ENCODE data around the gene MADD. TPM values are rescaled to one million over a fixed set of nuclear protein-coding genes. Genes with fewer than 3 reads are reported as not detected.

The MADD gene
- total and polyA plus RNA-seq, 11 donors = 22.6 to 60.6 (median 40.2) TPM

DNA sequence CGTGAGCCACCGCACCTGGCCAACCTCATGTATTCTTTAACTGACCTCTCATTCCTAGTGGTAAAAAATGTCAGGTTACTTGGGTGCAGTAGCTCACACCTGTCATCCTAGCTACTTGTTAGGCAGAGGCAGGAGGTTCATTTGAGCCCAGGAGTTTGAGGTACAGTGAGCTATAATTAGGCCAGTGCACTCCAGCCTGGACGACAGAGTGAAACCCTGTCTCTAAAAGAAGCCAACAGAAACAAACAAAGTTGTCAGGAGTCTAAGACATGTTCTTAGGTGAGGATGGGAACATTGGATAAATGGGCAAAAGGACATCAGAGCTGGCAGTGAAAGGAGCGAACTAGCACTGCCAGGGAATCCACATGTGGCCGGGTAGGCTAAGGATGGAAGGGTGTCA is 18.1 kb downstream of the MADD start:
- peaks cover 4 to 100% (median 99%) of the 10 kb centered on the region in 9 donors for H3K36me3 ChIP-seq
- WGBS, 4 donors = 60 to 66% (median 63%) methylated on average over 5 of the region's 5 CpGs
- intact Hi-C loops (cut with DNase I) = loop anchor here in 3 of 10 donors (2.0 to 5.0 kb wide), 4 partner anchors 17 to 69 kb away; partner anchors contain the start of gene MYBPC3 (in 1 of the 3)
- peak in 2 of 5 donors; percentile 46 to 49 for DNase-seq
- TF ChIP-seq POLR2A (IDR thresholded peaks at IDR 0.05) (no peak), CTCF (IDR thresholded peaks at IDR 0.05) (no peak)
- H3K9me3 ChIP-seq = no peaks in the 10 kb centered on the region
- H3K4me3 ChIP-seq = no peak overlapping the region
- no peaks in the 10 kb centered on the region for H3K27me3 ChIP-seq
- H3K27ac ChIP-seq = peak overlapping the region; percentile 8 to 85 (median 73)
- H3K4me1 ChIP-seq = peaks cover 0 to 39% (median 5%) of the 10 kb centered on the region in 12 donors
- ATAC-seq = peak; percentile 75 to 87 (median 80)

DNA sequence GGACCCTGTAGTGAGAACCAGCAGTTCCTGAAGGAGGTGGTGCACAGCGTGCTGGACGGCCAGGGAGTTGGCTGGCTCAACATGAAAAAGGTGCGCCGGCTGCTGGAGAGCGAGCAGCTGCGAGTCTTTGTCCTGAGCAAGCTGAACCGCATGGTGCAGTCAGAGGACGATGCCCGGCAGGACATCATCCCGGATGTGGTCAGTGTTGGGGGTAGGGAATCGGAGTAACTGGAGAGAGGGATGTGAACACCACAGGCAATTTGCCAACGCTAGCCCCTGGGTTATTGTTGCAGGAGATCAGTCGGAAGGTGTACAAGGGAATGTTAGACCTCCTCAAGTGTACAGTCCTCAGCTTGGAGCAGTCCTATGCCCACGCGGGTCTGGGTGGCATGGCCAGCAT is 19.9 kb downstream of the MADD start:
- DNase-seq = no peak
- 93 to 95% (median 94%) methylated on average over 15 of the region's 15 CpGs for WGBS, 4 donors

GRCh38 chr11:47295385-47295784 is 25.5 kb downstream of the MADD start:
- ATAC-seq = no peak
- intact Hi-C loops (cut with DNase I) = no loop called here
- Histone ChIP-seq H3K36me3 (peaks cover 0 to 100% (median 99%) of the 10 kb centered on the region in 9 donors), H3K4me1 (no peaks in the 10 kb centered on the region), H3K27ac (no peak overlapping the region), H3K9me3 (peaks cover 0 to 20% (median 10%) of the 10 kb centered on the region in 12 donors), H3K27me3 (no peaks in the 10 kb centered on the region), H3K4me3 (no peak overlapping the region)
- no peak for DNase-seq
- 88 to 98% (median 97%) methylated on average over 5 of the region's 5 CpGs for WGBS, 4 donors
- TF ChIP-seq CTCF (IDR thresholded peaks at IDR 0.05) (no peak), POLR2A (IDR thresholded peaks at IDR 0.05) (no peak)

More for the DNA sequence above, 19.9 kb downstream of the MADD start:
- Histone ChIP-seq H3K4me3 (no peak overlapping the region), H3K27me3 (no peaks in the 10 kb centered on the region), H3K36me3 (peaks cover 0 to 100% (median 98%) of the 10 kb centered on the region in 9 donors), H3K27ac (no peak overlapping the region), H3K9me3 (no peaks in the 10 kb centered on the region), H3K4me1 (peaks cover 0 to 39% (median 5%) of the 10 kb centered on the region in 12 donors)
- intact Hi-C loops (cut with DNase I) = loop anchor here in 3 of 10 donors (2.0 to 5.0 kb wide), 4 partner anchors 15 to 67 kb away; partner anchors contain the start of gene MYBPC3 (in 1 of the 3)
- no peak for ATAC-seq
- TF ChIP-seq CTCF (IDR thresholded peaks at IDR 0.05) (no peak), POLR2A (IDR thresholded peaks at IDR 0.05) (no peak)

GRCh38 chr11:47296045-47296444 is 26.1 kb downstream of the MADD start:
- no peak for ATAC-seq
- H3K4me1 ChIP-seq = no peaks in the 10 kb centered on the region
- intact Hi-C loops (cut with DNase I) = no loop called here
- no peaks in the 10 kb centered on the region for H3K27me3 ChIP-seq
- no peak overlapping the region for H3K4me3 ChIP-seq
- H3K27ac ChIP-seq = no peak overlapping the region
- peaks cover 0 to 20% (median 10%) of the 10 kb centered on the region in 12 donors for H3K9me3 ChIP-seq
- peaks cover 0 to 100% (median 98%) of the 10 kb centered on the region in 9 donors for H3K36me3 ChIP-seq
- DNase-seq = no peak
- no peak for TF ChIP-seq CTCF (IDR thresholded peaks at IDR 0.05)
- TF ChIP-seq POLR2A (IDR thresholded peaks at IDR 0.05) = no peak
- 87 to 91% (median 88%) methylated on average over 4 of the region's 4 CpGs for WGBS, 4 donors

Data from heart left ventricle (tissue), 16 donors.